ENCODE measurements around the gene ENPP7.
A peak's percentile ranks its signal among the peaks of the same experiment; 100 is the strongest.

The ENPP7 gene

DNA sequence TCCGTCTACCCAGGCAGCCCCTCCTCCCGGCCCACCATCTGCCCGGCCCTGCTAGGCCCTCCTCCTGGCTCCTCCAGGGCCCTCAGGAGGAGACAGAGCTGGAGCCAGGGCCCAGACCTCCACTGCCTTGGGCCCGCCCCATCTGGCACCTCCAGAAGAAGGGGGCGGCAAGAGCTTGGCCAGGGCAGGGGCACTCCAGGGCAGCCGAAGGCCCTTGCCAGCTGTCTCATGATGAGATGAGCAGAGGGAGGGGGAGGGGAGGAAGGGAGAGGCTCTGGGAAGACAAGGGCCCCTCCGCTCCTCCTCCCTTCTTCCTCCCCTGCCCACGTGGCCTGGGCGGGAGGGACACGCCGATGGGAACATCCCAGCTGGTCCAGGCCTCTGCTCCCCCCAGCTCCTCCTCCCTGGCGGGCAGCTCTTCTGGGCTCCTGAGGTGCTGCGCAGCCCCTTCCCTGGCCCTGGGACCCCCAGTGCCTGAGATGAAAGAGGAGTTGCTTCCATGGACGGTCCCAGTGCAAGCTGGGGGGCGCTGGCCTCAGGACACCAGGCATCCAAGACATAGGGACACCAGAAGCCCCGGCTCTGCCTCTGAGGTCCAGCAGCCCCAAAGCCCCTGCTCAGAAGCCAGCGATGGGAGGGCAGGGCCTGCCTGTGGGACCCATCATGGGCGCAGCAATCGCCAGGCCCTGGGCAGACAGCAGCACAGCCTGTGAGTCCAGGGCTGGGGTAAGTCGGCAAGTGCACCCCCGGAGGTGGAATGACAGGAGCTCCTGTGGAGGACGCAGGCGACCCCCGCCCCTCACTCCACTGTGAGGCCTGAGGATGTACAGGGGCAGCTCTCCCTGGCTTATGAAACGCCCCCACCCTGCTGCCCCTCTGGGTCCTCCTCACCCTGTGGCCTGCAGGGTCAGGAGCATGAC lies 23.6 kb upstream of the ENPP7 start:
- Histone ChIP-seq H3K36me3 (ENCODE audit: insufficient read depth, low read length) (no peaks in the 10 kb centered on the region), H3K9me3 (replicated peaks; ENCODE audit: low read length) (no peaks in the 10 kb centered on the region), H3K4me3 (ENCODE audit: low read length) (no peak overlapping the region), H3K9ac (ENCODE audit: low read depth, low read length) (no peak overlapping the region), H3K4me1 (ENCODE audit: control insufficient read depth, insufficient read depth, low read length) (peaks cover 4% of the 10 kb centered on the region), H3K27me3 (ENCODE audit: control insufficient read depth, insufficient read depth, low read length) (peaks cover 13% of the 10 kb centered on the region), H3K4me2 (ENCODE audit: low read length) (no peak overlapping the region)

DNA sequence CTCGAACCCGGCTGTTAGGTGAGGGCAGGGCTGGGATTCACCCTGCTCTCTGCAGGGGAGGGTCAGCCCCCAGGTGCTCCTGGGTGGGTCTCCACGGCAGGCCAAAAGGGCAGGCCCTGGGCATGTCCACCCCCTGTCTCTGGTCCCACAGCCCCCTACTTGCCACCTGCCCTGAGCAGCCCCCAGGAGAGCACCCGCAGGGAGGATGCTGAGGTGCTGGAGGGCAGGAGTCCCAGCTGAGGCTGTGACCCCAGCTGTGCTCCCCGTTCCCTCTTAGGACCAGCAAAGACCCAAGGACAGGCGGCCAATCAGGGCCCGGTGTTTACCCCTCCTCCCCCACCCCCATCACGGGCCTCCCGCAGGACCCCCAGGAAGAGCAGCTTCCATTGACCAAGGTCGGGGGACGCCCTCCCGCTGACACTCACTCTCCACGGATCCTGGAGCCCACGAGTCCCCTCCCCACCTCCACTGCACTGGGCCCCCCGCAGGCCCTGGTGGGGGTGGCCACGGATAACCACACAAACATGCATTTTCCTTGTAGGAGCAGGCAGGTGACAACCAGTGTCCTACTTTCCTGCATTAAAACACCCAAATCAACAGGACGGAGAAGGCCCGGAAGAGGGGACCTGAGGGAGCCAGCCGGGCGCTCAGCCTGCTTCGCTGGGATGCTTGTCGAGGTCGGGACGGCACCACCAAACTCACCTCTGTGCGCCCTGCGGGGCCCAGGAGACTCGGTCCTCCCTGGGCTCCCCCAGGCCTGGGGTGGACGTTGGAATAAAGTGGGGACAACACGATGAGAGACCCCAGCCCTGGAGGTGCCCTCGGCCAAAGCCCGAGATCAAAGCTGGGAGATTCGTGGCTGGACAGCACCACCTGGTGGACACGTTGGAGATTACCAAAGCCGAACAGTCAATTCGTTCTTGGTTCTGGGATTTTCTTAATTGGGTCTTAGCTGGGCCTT lies 22.5 kb upstream of the ENPP7 start:
- Histone ChIP-seq H3K4me2 (ENCODE audit: low read length) (peak overlapping the region; percentile 44), H3K9ac (ENCODE audit: low read depth, low read length) (no peak overlapping the region), H3K4me3 (ENCODE audit: low read length) (no peak overlapping the region), H3K9me3 (replicated peaks; ENCODE audit: low read length) (no peaks in the 10 kb centered on the region), H3K27me3 (ENCODE audit: control insufficient read depth, insufficient read depth, low read length) (peaks cover 12% of the 10 kb centered on the region), H3K4me1 (ENCODE audit: control insufficient read depth, insufficient read depth, low read length) (peaks cover 4% of the 10 kb centered on the region), H3K36me3 (ENCODE audit: insufficient read depth, low read length) (no peaks in the 10 kb centered on the region)

DNA sequence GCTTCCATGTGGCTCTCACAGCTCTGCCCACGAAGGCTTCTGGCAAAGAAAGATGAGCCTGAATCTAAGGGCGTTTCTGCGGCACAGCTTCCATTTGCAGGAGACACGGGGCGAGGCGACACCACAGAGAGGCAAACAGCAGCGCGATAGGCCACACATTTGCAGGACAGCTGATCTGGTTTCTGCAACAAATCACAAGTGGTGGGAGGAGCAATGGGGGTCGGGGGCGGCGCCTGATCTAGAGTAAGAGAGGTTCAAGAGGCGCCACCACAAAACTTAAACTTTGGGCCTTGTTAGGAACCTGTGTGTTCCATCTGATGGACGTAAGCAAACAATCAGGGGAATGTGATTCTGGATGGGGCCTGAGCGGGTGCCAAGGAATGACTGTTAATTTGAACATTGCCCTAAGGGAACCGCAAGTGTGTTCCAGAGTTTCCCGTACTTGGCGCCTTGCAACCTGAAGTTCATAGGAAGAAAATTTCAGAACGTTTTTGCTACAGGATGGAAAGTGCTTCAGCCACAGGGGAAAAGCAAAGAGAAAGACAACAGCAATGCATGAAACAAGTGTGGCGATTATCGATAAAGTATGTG lies 18.9 kb upstream of the ENPP7 start:
- H3K4me3 ChIP-seq (ENCODE audit: low read length) = no peak overlapping the region
- peaks cover 10% of the 10 kb centered on the region for H3K27me3 ChIP-seq (ENCODE audit: control insufficient read depth, insufficient read depth, low read length)
- no peak overlapping the region for H3K9ac ChIP-seq (ENCODE audit: low read depth, low read length)
- no peaks in the 10 kb centered on the region for H3K9me3 ChIP-seq (replicated peaks; ENCODE audit: low read length)
- no peaks in the 10 kb centered on the region for H3K36me3 ChIP-seq (ENCODE audit: insufficient read depth, low read length)
- H3K4me1 ChIP-seq (ENCODE audit: control insufficient read depth, insufficient read depth, low read length) = peaks cover 4% of the 10 kb centered on the region
- no peak overlapping the region for H3K4me2 ChIP-seq (ENCODE audit: low read length)

DNA sequence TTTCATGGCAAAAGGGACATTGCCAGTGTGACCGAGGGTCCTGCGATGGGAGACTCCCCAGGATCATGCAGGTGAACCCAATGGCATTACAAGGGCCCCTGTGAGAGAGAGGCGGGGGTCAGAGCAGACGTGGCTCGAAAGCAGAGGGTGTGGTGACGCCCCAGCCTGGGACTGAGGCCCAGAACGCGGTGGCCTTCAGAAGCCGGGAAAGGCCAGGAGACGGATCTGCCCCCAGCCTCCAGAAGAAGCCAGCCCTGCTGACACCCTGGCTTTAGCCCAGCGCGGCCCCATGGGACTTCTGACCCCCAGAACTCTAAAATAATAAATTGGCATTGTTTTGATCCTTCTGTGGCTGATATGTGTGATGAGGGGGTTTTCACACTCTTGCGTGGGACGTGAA lies 17.4 kb upstream of the ENPP7 start:
- no peaks in the 10 kb centered on the region for H3K4me1 ChIP-seq (ENCODE audit: control insufficient read depth, insufficient read depth, low read length)
- no peak overlapping the region for H3K4me2 ChIP-seq (ENCODE audit: low read length)
- H3K36me3 ChIP-seq (ENCODE audit: insufficient read depth, low read length) = no peaks in the 10 kb centered on the region
- H3K9me3 ChIP-seq (replicated peaks; ENCODE audit: low read length) = no peaks in the 10 kb centered on the region
- peaks cover 15% of the 10 kb centered on the region for H3K27me3 ChIP-seq (ENCODE audit: control insufficient read depth, insufficient read depth, low read length)
- no peak overlapping the region for H3K9ac ChIP-seq (ENCODE audit: low read depth, low read length)
- no peak overlapping the region for H3K4me3 ChIP-seq (ENCODE audit: low read length)

DNA sequence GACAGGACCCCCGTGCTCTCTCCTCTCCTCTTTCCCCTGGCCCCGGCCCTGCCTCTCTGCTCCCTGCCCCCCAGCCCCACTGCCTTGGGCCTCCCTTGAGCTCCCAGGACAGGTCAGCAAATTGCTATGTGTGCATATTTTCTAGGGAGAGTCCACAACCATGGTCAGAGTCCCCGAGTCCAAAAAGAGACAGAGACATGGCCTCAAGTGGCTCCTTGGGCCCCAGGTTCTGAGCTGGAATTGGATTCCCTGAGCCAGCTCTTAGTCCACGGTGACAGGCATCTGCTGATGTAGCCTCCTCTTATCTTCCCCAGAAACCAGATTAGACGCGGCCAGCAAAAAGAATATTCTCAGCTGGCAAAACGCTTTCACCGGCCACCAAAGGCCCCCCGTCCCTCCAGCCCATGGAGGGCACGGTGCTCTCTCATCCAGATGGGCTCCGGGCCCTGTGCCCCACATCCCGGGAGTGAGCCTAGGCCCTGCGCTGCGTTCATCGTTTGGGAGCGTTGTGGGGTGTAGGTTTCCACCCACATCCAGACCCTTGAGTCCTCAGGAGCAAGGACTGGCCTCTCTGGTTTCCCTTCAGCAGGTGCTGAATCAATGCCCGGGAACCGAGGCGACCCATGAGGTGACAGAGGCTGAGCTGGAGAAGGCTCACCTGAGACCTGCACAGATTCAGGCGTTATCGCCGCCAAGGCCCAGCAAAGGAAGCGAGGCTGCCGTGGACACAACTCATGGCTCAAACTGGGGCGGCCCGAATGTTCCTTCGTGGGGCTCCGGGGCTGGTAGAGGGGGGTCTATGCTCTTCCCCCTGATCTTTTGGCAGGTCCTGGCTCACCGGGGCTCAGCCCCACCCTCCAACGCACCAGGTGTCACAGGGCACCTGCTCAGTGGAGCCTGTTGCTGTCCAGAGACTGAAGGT lies 16.3 kb upstream of the ENPP7 start:
- no peak overlapping the region for H3K4me3 ChIP-seq (ENCODE audit: low read length)
- H3K4me1 ChIP-seq (ENCODE audit: control insufficient read depth, insufficient read depth, low read length) = no peaks in the 10 kb centered on the region
- H3K36me3 ChIP-seq (ENCODE audit: insufficient read depth, low read length) = no peaks in the 10 kb centered on the region
- no peak overlapping the region for H3K4me2 ChIP-seq (ENCODE audit: low read length)
- no peaks in the 10 kb centered on the region for H3K9me3 ChIP-seq (replicated peaks; ENCODE audit: low read length)
- H3K27me3 ChIP-seq (ENCODE audit: control insufficient read depth, insufficient read depth, low read length) = peaks cover 15% of the 10 kb centered on the region
- no peak overlapping the region for H3K9ac ChIP-seq (ENCODE audit: low read depth, low read length)

DNA sequence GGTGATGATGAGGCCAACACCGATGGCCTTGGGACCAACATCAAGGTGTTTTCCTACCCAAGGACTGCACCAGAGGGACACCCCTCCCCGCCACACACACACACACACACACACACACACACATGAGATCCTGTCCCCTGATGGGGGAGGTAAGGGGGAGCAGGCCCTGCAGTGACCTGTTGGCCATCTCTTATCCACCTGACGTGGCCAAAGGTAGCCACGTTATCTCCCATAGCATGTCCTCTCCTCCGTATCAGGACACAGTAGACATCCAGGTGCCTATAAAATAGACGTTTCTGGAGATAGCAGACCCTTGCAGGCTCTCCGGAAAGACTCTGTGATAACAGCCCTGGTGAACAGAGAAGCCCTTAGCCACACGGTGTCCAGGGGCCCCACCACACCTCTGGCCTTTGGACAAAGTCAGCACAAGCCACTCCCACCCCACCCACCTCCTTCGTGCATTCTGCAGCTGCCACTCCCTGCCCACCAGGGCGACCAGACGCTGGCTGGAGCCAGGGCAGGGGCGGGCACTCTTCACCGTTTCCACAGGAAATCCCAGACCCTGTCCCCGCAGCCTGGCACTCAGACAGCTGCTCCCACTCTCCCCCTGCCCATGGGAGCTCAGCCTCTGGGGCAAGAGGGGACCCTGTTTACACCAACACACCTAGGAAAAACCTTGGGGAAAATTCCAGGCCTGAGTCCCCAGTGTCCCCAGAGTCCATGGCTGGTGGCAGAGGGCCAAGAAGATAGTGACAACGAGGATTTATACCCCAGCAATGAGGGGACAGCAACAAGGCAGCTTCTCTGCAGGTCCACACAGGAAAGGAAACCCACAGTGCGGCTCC lies 15.4 kb upstream of the ENPP7 start:
- Histone ChIP-seq H3K9ac (ENCODE audit: low read depth, low read length) (no peak overlapping the region), H3K9me3 (replicated peaks; ENCODE audit: low read length) (no peaks in the 10 kb centered on the region), H3K4me3 (ENCODE audit: low read length) (no peak overlapping the region), H3K27me3 (ENCODE audit: control insufficient read depth, insufficient read depth, low read length) (peaks cover 18% of the 10 kb centered on the region), H3K4me1 (ENCODE audit: control insufficient read depth, insufficient read depth, low read length) (no peaks in the 10 kb centered on the region), H3K4me2 (ENCODE audit: low read length) (no peak overlapping the region), H3K36me3 (ENCODE audit: insufficient read depth, low read length) (no peaks in the 10 kb centered on the region)

DNA sequence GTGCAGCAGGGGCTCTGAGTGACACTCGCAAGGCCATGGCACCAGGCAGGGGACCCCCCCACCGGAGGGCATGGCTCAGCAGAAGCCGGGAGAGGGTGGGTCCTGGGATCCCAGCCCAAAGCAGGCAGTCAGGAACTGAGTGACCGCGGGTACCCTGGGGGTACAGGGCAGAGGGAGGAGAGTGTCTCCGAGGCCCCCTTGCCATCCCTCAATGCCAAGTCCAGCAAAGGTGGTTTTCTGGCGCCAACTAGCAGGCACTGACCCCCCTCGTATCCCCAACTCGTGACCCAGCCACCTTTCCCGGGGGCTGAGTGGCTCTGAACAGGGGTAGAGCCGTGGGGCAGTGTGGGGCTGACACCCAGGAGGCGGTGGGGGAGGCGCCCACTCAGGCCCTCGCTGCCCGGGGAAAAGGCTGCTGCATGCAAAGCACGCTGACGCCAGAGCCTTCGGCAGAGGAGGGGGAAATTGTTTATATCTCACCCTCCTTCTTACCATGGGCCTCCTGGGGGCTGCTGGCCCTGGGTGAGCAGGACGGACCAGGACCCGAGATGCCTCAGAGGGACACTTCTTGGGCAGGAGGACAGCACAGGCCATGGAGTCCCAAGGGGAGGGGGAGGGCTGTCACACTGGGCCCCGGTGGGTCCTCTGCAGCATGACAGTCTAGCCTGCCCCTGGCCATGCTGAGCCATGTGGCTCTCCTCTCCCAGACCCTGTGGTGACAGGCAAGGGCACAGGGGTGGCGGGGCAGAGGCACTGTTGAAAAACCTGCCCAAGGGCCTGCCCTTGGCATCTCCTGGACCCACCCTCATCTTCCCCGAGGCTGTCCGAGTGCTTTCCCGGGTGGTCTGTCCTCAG lies 14.6 kb upstream of the ENPP7 start:
- Histone ChIP-seq H3K9me3 (replicated peaks; ENCODE audit: low read length) (no peaks in the 10 kb centered on the region), H3K9ac (ENCODE audit: low read depth, low read length) (no peak overlapping the region), H3K4me2 (ENCODE audit: low read length) (no peak overlapping the region), H3K27me3 (ENCODE audit: control insufficient read depth, insufficient read depth, low read length) (peaks cover 18% of the 10 kb centered on the region), H3K36me3 (ENCODE audit: insufficient read depth, low read length) (no peaks in the 10 kb centered on the region), H3K4me1 (ENCODE audit: control insufficient read depth, insufficient read depth, low read length) (no peaks in the 10 kb centered on the region), H3K4me3 (ENCODE audit: low read length) (no peak overlapping the region)

DNA sequence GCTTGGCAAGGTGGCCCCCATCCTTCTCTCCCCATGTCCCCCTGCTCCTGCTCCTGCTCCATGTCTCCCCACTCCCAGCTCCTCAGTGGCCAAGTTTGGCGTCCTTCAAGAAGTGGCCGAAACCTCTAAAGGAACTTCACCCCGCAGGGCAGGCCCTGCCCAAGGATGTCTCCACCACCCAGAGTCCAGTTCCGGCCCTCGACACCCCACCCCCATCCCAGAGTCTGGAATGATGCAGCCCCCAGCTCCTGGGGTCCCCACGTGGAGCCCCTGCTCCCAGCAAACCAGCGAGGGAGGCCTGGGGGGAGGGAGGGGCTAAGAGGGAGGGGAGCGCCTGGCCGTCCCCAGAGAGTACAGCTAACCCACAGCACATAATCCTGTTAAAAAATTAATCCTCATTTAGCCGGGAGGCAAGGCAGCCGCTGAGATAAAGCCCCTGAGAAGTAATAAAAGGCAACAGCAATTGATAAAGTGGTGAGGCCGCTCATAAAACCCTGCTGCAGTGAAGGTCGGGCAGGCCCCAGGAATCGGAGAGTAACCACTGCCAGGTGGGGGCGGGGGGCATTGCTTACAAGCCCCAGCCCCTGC lies 9.9 kb upstream of the ENPP7 start:
- no peaks in the 10 kb centered on the region for H3K36me3 ChIP-seq (ENCODE audit: insufficient read depth, low read length)
- H3K4me1 ChIP-seq (ENCODE audit: control insufficient read depth, insufficient read depth, low read length) = no peaks in the 10 kb centered on the region
- H3K4me3 ChIP-seq (ENCODE audit: low read length) = no peak overlapping the region
- no peaks in the 10 kb centered on the region for H3K9me3 ChIP-seq (replicated peaks; ENCODE audit: low read length)
- peaks cover 12% of the 10 kb centered on the region for H3K27me3 ChIP-seq (ENCODE audit: control insufficient read depth, insufficient read depth, low read length)
- H3K9ac ChIP-seq (ENCODE audit: low read depth, low read length) = no peak overlapping the region
- no peak overlapping the region for H3K4me2 ChIP-seq (ENCODE audit: low read length)

DNA sequence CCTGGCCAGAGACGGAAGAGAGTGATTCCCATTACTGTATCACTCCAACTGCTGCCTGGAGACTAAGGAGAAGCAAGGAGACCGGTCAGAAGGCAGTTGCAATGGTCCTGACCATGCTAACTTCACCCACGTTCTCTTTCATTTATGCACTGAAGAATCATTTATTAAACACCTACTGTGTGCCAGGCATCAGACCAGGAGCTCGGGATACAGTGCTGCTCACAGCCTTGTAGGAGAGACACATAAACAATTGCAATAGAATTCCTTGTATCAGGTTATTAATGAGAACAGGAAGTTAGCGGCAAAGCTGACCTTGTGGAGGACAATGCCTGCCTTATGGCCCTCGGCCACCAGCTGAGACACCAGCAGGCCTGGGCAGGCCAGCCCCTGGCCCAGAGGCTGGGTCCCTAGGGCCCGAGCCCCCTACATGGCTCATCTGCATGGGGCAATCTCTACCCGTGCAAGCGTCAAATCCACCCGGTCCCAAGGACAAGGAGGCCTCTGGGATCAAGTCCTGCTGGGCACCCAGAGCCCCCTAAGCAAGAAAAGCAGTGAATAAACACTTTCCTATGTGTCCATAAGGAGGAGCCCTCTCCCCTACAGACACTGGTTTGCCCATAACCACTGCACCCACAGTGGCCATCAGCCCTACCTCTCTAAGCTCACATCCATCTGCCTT lies 8.6 kb upstream of the ENPP7 start:
- Histone ChIP-seq H3K4me3 (ENCODE audit: low read length) (no peak overlapping the region), H3K27me3 (ENCODE audit: control insufficient read depth, insufficient read depth, low read length) (peaks cover 10% of the 10 kb centered on the region)

More for the DNA sequence above, 8.6 kb upstream of the ENPP7 start:
- Histone ChIP-seq H3K4me1 (ENCODE audit: control insufficient read depth, insufficient read depth, low read length) (no peaks in the 10 kb centered on the region), H3K4me2 (ENCODE audit: low read length) (no peak overlapping the region), H3K9ac (ENCODE audit: low read depth, low read length) (no peak overlapping the region), H3K9me3 (replicated peaks; ENCODE audit: low read length) (no peaks in the 10 kb centered on the region), H3K36me3 (ENCODE audit: insufficient read depth, low read length) (no peaks in the 10 kb centered on the region)
